PC-3 (cell line): ENCODE data around the gene CACNA2D2.

Source experiments
- CTCF ChIP-seq: fragments of 300-600 bp; sonication (generic); conservative IDR thresholded peaks from 2 replicates; pipeline ENCODE4 v1.5.1; 2017; ENCODE audit warnings: antibody characterized with exemption, low read depth, mild to moderate bottlenecking, low read length
- EZH2 ChIP-seq: fragments of 300-600 bp; sonication (generic); IDR thresholded peaks from one replicate; pipeline ENCODE4 v1.6.1; 2017; ENCODE audit warnings: antibody characterized with exemption, mild to moderate bottlenecking, low read length; ENCODE audit not compliant: unreplicated experiment

DNA sequence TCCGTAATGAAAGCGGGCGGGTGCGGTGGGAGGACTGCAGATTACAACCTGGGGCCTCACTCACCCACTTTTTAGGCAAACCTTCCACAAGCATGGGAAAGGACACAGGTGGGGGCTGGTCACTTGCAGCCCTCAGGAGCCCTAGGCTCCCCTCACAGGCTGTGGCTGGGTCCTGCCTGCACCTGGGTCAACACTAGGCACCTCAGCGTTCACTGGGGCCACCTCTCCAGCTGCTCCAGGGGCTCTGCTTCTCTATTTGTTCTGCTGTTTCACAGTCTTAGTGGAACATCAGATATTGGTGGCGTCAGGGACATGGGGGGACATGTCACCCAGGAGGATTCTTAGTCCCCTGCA is 114.0 kb downstream of the CACNA2D2 start:
- TF ChIP-seq CTCF (no peak), EZH2 (no peak)
